ENCODE data around the gene FILIP1.

DNA sequence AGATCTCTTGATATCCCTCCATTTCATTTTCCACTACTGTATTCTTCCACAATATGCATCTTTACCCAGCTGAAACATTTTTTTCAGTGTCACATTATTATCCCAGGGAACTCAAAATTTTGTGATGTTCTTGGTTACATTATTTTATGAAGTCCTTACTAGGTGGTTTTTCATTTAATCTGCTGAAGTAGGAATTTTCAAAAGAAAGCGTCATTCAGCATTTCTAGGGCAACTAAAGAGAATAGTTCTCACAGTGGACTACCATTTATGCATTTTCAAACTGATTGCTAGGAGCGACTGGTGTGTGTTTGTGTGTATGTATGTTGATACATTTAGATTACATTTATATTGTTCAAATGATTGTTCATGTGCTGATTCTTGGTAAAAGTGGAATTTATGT, 206.6 kb downstream of the FILIP1 start:
- TF ChIP-seq CTCF (IDR thresholded peaks at IDR 0.05), result no peak
- TF ChIP-seq POLR2AphosphoS5 (IDR thresholded peaks at IDR 0.05), result no peak
- TF ChIP-seq POLR2A (IDR thresholded peaks at IDR 0.05), result no peak
- no peak for TF ChIP-seq EP300 (IDR thresholded peaks at IDR 0.05)

Measured in stomach (tissue), 4 donors.